ENCODE data around the gene CHGA. TPM values are rescaled to one million over a fixed set of nuclear protein-coding genes. Genes with fewer than 3 reads are reported as not detected.

The CHGA gene
- total and polyA plus RNA-seq, 12 donors = 0.54 to 3,883 (median 760) TPM; not detected in 1

- Histone ChIP-seq H3K36me3 (replicated peaks in 1 of 2) (no peaks in the 10 kb centered on the region), H3K27ac (no peak overlapping the region), H3K27me3 (peaks cover 9% of the 10 kb centered on the region), H3K4me3 (no peak overlapping the region), H3K4me1 (replicated peaks in 1 of 2) (no peaks in the 10 kb centered on the region), H3K9me3 (replicated peaks in 1 of 3) (no peaks in the 10 kb centered on the region)
- no peak for TF ChIP-seq POLR2A (IDR thresholded peaks at IDR 0.05)
- no peak for TF ChIP-seq CTCF (IDR thresholded peaks at IDR 0.05)
- no peak for DNase-seq
- intact Hi-C loops (cut with DNase I) = no loop called here
- 52 to 62% (median 59%) methylated on average over 5 to 6 of the region's 6 CpGs for WGBS, 4 donors
Measured at GRCh38 chr14:92903359-92903758, 19.6 kb upstream of the CHGA start.

GRCh38 chr14:92905667-92906066 is 17.3 kb upstream of the CHGA start:
- no peaks in the 10 kb centered on the region for H3K36me3 ChIP-seq (replicated peaks in 1 of 2)
- H3K4me1 ChIP-seq (replicated peaks in 1 of 2) = no peaks in the 10 kb centered on the region
- peaks cover 9% of the 10 kb centered on the region for H3K27me3 ChIP-seq
- H3K9me3 ChIP-seq (replicated peaks in 1 of 3) = no peaks in the 10 kb centered on the region
- WGBS, 4 donors = 79 to 80% (median 79%) methylated on average over 8 of the region's 8 CpGs
- no peak overlapping the region for H3K4me3 ChIP-seq
- intact Hi-C loops (cut with DNase I) = no loop called here
- TF ChIP-seq POLR2A (IDR thresholded peaks at IDR 0.05) (no peak), CTCF (IDR thresholded peaks at IDR 0.05) (no peak)
- no peak overlapping the region for H3K27ac ChIP-seq
- no peak for DNase-seq

GRCh38 chr14:92906420-92906819 is 16.5 kb upstream of the CHGA start:
- no peaks in the 10 kb centered on the region for H3K9me3 ChIP-seq (replicated peaks in 1 of 3)
- H3K4me1 ChIP-seq (replicated peaks in 1 of 2) = no peaks in the 10 kb centered on the region
- H3K27ac ChIP-seq = no peak overlapping the region
- no peaks in the 10 kb centered on the region for H3K36me3 ChIP-seq (replicated peaks in 1 of 2)
- peaks cover 9% of the 10 kb centered on the region for H3K27me3 ChIP-seq
- no peak overlapping the region for H3K4me3 ChIP-seq
- TF ChIP-seq POLR2A (IDR thresholded peaks at IDR 0.05) (no peak), CTCF (IDR thresholded peaks at IDR 0.05) (no peak)
- WGBS, 4 donors = 73 to 81% (median 75%) methylated on average over 5 to 6 of the region's 6 CpGs; no CpG with 5 or more reads in 1 of the 4 donors
- intact Hi-C loops (cut with DNase I) = no loop called here
- no peak for DNase-seq

- 35 to 52% (median 40%) methylated on average over 4 to 6 of the region's 6 CpGs for WGBS, 4 donors
- no peaks in the 10 kb centered on the region for H3K4me1 ChIP-seq (replicated peaks in 1 of 2)
- intact Hi-C loops (cut with DNase I) = no loop called here
- H3K27ac ChIP-seq = no peak overlapping the region
- TF ChIP-seq CTCF (IDR thresholded peaks at IDR 0.05) = no peak
- no peak for TF ChIP-seq POLR2A (IDR thresholded peaks at IDR 0.05)
- no peak overlapping the region for H3K4me3 ChIP-seq
- H3K27me3 ChIP-seq = peaks cover 9% of the 10 kb centered on the region
- no peaks in the 10 kb centered on the region for H3K36me3 ChIP-seq (replicated peaks in 1 of 2)
- DNase-seq = peak in 1 of 7 donors; percentile 84
- no peaks in the 10 kb centered on the region for H3K9me3 ChIP-seq (replicated peaks in 1 of 3)
Measured at GRCh38 chr14:92906823-92907222, 16.1 kb upstream of the CHGA start.
